K562 (cell line): ENCODE data around the gene NOTO. TPM values are rescaled to one million over a fixed set of nuclear protein-coding genes. Genes with fewer than 3 reads are reported as not detected.

Experiments used
- E2F1 ChIP-seq: sonication (generic); formaldehyde crosslinking; IDR thresholded peaks from 2 replicates; pipeline ENCODE4 v1.8.1; 2023; ENCODE audit warnings: mild to moderate bottlenecking, missing genetic modification reagents, moderate library complexity
- E2F8 ChIP-seq: fragments of 450-650 bp; IDR thresholded peaks from 2 replicates; pipeline ENCODE4 v1.7.1; 2018; ENCODE audit warnings: mild to moderate bottlenecking, low read depth; ENCODE audit not compliant: partially characterized antibody
- EGR1 ChIP-seq: fragments of 450-650 bp; conservative IDR thresholded peaks from 2 replicates; pipeline ENCODE4 v1.6.1; 2017; ENCODE audit warnings: mild to moderate bottlenecking
- GABPB1 ChIP-seq: sonication (generic); formaldehyde crosslinking; IDR thresholded peaks from 2 replicates; pipeline ENCODE4 v1.8.0; 2022; ENCODE audit warnings: mild to moderate bottlenecking, missing genetic modification reagents
- HCFC1 ChIP-seq: IDR thresholded peaks from 2 replicates; pipeline ENCODE4 v1.6.1; 2012; ENCODE audit warnings: low read depth, low read length, improper control_type of control experiment
- JUN ChIP-seq, 2 experiments: sonication (generic) in 1 of 2; formaldehyde crosslinking in 1 of 2; IDR thresholded peaks; 2 replicates each; pipeline versions ENCODE4 v1.6.1 to v1.8.0; 2012 to 2022; ENCODE audit warnings: borderline replicate concordance in 2 of 2, mild to moderate bottlenecking in 2 of 2, improper control_type of control experiment in 1 of 2, low read depth in 1 of 2, low read length in 1 of 2, missing genetic modification reagents in 1 of 2
- KLF13 ChIP-seq: fragments of 450-650 bp; IDR thresholded peaks from 2 replicates; pipeline ENCODE4 v1.6.1; 2016; ENCODE audit warnings: missing genetic modification characterization, low read depth, mild to moderate bottlenecking, missing compliant biosample characterization, moderate library complexity, borderline replicate concordance
- KLF16 ChIP-seq: IDR thresholded peaks from 2 replicates; pipeline ENCODE4 v1.6.1; 2016; ENCODE audit warnings: antibody characterized with exemption
- LCOR ChIP-seq: sonication (generic); formaldehyde crosslinking; IDR thresholded peaks from 2 replicates; pipeline ENCODE4 v1.8.0; 2022; ENCODE audit warnings: mild to moderate bottlenecking, missing genetic modification reagents
- PHF20 ChIP-seq: fragments of 450-650 bp; IDR thresholded peaks from 2 replicates; pipeline ENCODE4 v1.6.1; 2018; ENCODE audit not compliant: partially characterized antibody
- PHF8 ChIP-seq: fragments of 200-600 bp; sonication (generic); IDR thresholded peaks from 2 replicates; pipeline ENCODE4 v1.6.1; 2012; ENCODE audit warnings: mixed run types, mild to moderate bottlenecking, inconsistent platforms, low read length, moderate library complexity, borderline replicate concordance
- RB1 ChIP-seq: fragments of 450-650 bp; IDR thresholded peaks from 2 replicates; pipeline ENCODE4 v1.6.1; 2017; ENCODE audit warnings: low read depth, mild to moderate bottlenecking
- RBBP5 ChIP-seq: fragments of 200-600 bp; sonication (generic); IDR thresholded peaks from 2 replicates; pipeline ENCODE4 v1.6.1; 2012; ENCODE audit warnings: borderline replicate concordance, mild to moderate bottlenecking, low read length, control low read depth, inconsistent platforms; ENCODE audit not compliant: insufficient read depth, poor library complexity, severe bottlenecking
- SMARCA4 ChIP-seq: fragments of 450-650 bp; IDR thresholded peaks from 2 replicates; pipeline ENCODE4 v1.6.1; 2016
- SP1 ChIP-seq: sonication (generic); formaldehyde crosslinking; IDR thresholded peaks from 2 replicates; pipeline ENCODE4 v1.8.1; 2022; ENCODE audit warnings: mild to moderate bottlenecking, missing genetic modification reagents
- TCFL5 ChIP-seq: fragments of 250-450 bp; sonication (Bioruptor Pico); conservative IDR thresholded peaks from 2 replicates; pipeline ENCODE4 v1.6.1; 2021; ENCODE audit warnings: mild to moderate bottlenecking, moderate library complexity, matching md5 sums
- WHSC1 ChIP-seq: IDR thresholded peaks from one replicate; pipeline ENCODE4 v1.6.1; 2012; ENCODE audit warnings: low read length, control low read depth, inconsistent platforms
- YY1 ChIP-seq, 3 experiments: IDR thresholded peaks; 2 replicates each; pipeline ENCODE4 v1.6.1; 2011; ENCODE audit warnings: low read length in 2 of 3, mild to moderate bottlenecking in 2 of 3, moderate library complexity in 2 of 3, borderline replicate concordance in 1 of 3, control low read depth in 1 of 3, low read depth in 1 of 3; ENCODE audit not compliant: insufficient read depth in 3 of 3, insufficient replicate concordance in 2 of 3, control insufficient read depth in 1 of 3, insufficient read length in 1 of 3; ENCODE audit errors: extremely low read depth in 1 of 3
- ZNF263 ChIP-seq: sonication (generic); formaldehyde crosslinking; IDR thresholded peaks from 2 replicates; pipeline ENCODE4 v1.8.0; 2022; ENCODE audit warnings: mild to moderate bottlenecking, missing genetic modification reagents, borderline replicate concordance
- ZNF282 ChIP-seq: sonication (generic); formaldehyde crosslinking; IDR thresholded peaks from 2 replicates; pipeline ENCODE4 v1.8.1; 2023; ENCODE audit warnings: missing genetic modification reagents
- polyA plus RNA-seq, 8 experiments: library from polyadenylated mRNA; depleted of rRNA in 4 of 8; stranded (reverse) in 5 of 8; unstranded in 3 of 8; fragments of >200 nt; fragmentation: Nextera tagmentation in 2 of 8; fragmentation: Illumina TruSeq in 1 of 8; extraction: Ambion mirVana in 2 of 8; extraction: Trizol in 1 of 8; gene quantifications; 2 replicates each; pipeline versions ENCODE4 v1.2.1 to v1.2.3, GENCODE V29; 2011 to 2014; ENCODE audit warnings: inconsistent platforms in 1 of 8, missing spikeins in 1 of 8
- total RNA-seq, 7 experiments: library from RNA; depleted of rRNA in 6 of 7; stranded (reverse); fragments of >200 nt in 6 of 7; fragmentation: Illumina TruSeq in 2 of 7; extraction: Trizol in 2 of 7; gene quantifications; 2 replicates each; pipeline versions ENCODE4 v1.2.1 to v1.2.3, GENCODE V29; 2011 to 2021; ENCODE audit warnings: low replicate concordance in 1 of 7

The NOTO gene
- total and polyA plus RNA-seq, 9 of the 15 experiments (the other 6 are each of a cell fraction or from before 2014, with no cell fraction given): not detected

DNA sequence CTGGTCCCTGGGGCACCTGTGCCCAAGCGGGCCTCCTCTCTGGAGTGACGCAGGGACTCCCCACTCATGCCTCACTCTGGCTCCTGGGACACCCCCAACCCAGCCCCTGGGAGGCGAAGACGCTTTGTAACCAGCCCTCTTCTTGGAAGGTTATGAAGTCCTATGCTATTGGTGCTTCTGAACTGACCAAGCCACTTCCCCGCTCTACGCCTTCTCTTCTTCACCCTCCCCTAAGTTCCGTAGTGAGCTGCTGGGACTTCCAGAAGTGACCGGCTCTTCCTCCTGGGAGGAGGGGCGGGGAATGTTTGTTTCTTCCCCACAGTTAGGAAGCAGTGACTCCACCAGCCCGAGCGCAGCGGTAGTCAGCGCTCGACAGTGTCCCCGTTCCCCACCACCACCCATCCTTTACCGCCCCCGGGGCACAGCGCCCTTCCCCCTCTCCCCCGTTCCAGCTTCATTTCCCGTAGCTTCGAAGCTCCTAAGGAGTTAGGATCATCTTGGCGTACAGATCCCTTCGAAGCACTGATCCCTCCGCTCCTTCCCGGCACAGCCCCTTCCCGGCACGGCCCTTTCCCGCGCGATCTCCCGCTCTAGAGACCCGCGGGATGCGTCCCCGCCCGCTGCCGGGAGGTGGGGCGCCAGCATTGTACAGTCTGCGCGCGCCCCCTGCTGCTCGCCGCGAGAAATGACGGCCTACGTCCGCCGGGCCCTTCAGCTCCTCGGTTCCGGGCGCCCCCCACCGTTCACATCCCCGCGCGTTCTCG lies 25.3 kb upstream of the NOTO start (continued):
- TF ChIP-seq TCFL5 (CRISPR knock-in tag) (no peak), E2F8 (peak; percentile 87), JUN (IDR thresholded peaks at IDR 0.05; ENCODE audit: borderline replicate concordance, low read depth, low read length) (peak; percentile 26; the same call in 1 of the 2 replicates), JUN (CRISPR knock-in tag; IDR thresholded peaks at IDR 0.05; ENCODE audit: borderline replicate concordance) (no peak), E2F1 (CRISPR knock-in tag) (0 out of 2 replicates have a peak, but pooled peaks have one; percentile 32), RB1 (peak; percentile 96), GABPB1 (CRISPR knock-in tag) (peak; percentile 66), YY1 (IDR thresholded peaks at IDR 0.05; ENCODE audit: borderline replicate concordance in 1 of 3, control insufficient read depth in 1 of 3, extremely low read depth in 1 of 3, insufficient read depth in 3 of 3, insufficient read length in 1 of 3, insufficient replicate concordance in 2 of 3, low read depth in 1 of 3, low read length in 2 of 3) (peak in 2 of 3 experiments; percentile 8 to 43), PHF8 (peak; percentile 35; the same call in 1 of the 2 replicates), HCFC1 (peak; percentile 20; the same call in 1 of the 2 replicates), LCOR (peak; percentile 93), KLF16 (0 out of 2 replicates have a peak, but pooled peaks have one; percentile 16), RBBP5 (peak; percentile 39), WHSC1 (no peak), EGR1 (peak; percentile 72), ZNF263 (CRISPR knock-in tag) (no peak), KLF13 (tag) (no peak; the same call in 1 of the 2 replicates), SMARCA4 (no peak), PHF20 (peak; percentile 31), ZNF282 (CRISPR knock-in tag) (no peak), SP1 (CRISPR knock-in tag) (0 out of 2 replicates have a peak, but pooled peaks have one; percentile 36)
